HepG2 (cell line): ENCODE results near the gene REPIN1. TPM values are rescaled to one million over a fixed set of nuclear protein-coding genes. Genes with fewer than 3 reads are reported as not detected.
A peak's percentile ranks its signal among the peaks of the same experiment; 100 is the strongest.

Experiments
- ARHGAP35 ChIP-seq: sonication (generic); formaldehyde crosslinking; IDR thresholded peaks from 2 replicates; pipeline ENCODE4 v1.9.0; 2022; ENCODE audit warnings: mild to moderate bottlenecking, inconsistent platforms, moderate library complexity, missing genetic modification reagents, borderline replicate concordance
- CREB1 ChIP-seq, 2 experiments: fragments of 450-650 bp in 1 of 2; IDR thresholded peaks; 2 replicates each; pipeline ENCODE4 v1.6.1; 2016 to 2017; ENCODE audit warnings: control low read depth in 1 of 2, mild to moderate bottlenecking in 1 of 2, missing compliant biosample characterization in 1 of 2, missing genetic modification characterization in 1 of 2
- FOXA1 ChIP-seq, 2 experiments: fragments of 450-650 bp in 1 of 2; sonication (generic) in 1 of 2; formaldehyde crosslinking in 1 of 2; IDR thresholded peaks; 2 replicates each; pipeline versions ENCODE4 v1.4.0 to v1.6.1; 2016 to 2020; ENCODE audit warnings: missing genetic modification reagents in 1 of 2
- HOXA3 ChIP-seq: sonication (generic); formaldehyde crosslinking; IDR thresholded peaks from 2 replicates; pipeline ENCODE4 v1.5.0; 2020; ENCODE audit warnings: missing genetic modification reagents
- IKZF4 ChIP-seq: sonication (generic); formaldehyde crosslinking; IDR thresholded peaks from 2 replicates; pipeline ENCODE4 v1.5.1; 2020; ENCODE audit warnings: borderline replicate concordance, mild to moderate bottlenecking, low read depth, missing genetic modification reagents; ENCODE audit errors: not compliant biosample characterization
- POLR2AphosphoS2 ChIP-seq: IDR thresholded peaks from 2 replicates; pipeline ENCODE4 v1.6.1; 2011; ENCODE audit warnings: low read depth, low read length, improper control_type of control experiment
- RELA ChIP-seq: sonication (generic); formaldehyde crosslinking; IDR thresholded peaks from 2 replicates; pipeline ENCODE4 v1.4.0; 2020; ENCODE audit warnings: missing genetic modification reagents
- TGIF2 ChIP-seq: IDR thresholded peaks from 2 replicates; pipeline ENCODE4 v1.6.1; 2016; ENCODE audit warnings: control low read depth, missing compliant biosample characterization
- ZFP37 ChIP-seq: sonication (generic); formaldehyde crosslinking; IDR thresholded peaks from 2 replicates; pipeline ENCODE4 v1.4.0; 2020; ENCODE audit warnings: missing genetic modification reagents, borderline replicate concordance
- ZNF10 ChIP-seq: sonication (generic); formaldehyde crosslinking; IDR thresholded peaks from 2 replicates; pipeline ENCODE4 v1.4.0; 2020; ENCODE audit warnings: mild to moderate bottlenecking, low read depth, missing genetic modification reagents, borderline replicate concordance
- ZNF569 ChIP-seq: sonication (generic); formaldehyde crosslinking; IDR thresholded peaks from 2 replicates; pipeline ENCODE4 v1.5.0; 2020; ENCODE audit warnings: mild to moderate bottlenecking, missing genetic modification reagents, moderate library complexity, borderline replicate concordance
- ZNF607 ChIP-seq: sonication (generic); formaldehyde crosslinking; IDR thresholded peaks from 2 replicates; pipeline ENCODE4 v1.5.1; 2020; ENCODE audit warnings: missing genetic modification reagents, mild to moderate bottlenecking, borderline replicate concordance
- ZNF75D ChIP-seq: sonication (generic); formaldehyde crosslinking; IDR thresholded peaks from 2 replicates; pipeline ENCODE4 v1.8.1; 2023; ENCODE audit warnings: missing genetic modification reagents, mild to moderate bottlenecking, borderline replicate concordance
- ZNF781 ChIP-seq: sonication (generic); formaldehyde crosslinking; IDR thresholded peaks from 2 replicates; pipeline ENCODE4 v1.5.1; 2020; ENCODE audit warnings: borderline replicate concordance, mild to moderate bottlenecking, missing genetic modification reagents; ENCODE audit errors: not compliant biosample characterization
- polyA plus RNA-seq, 8 experiments: library from polyadenylated mRNA; depleted of rRNA in 3 of 8; stranded (reverse) in 7 of 8; unstranded in 1 of 8; fragments of >200 nt; fragmentation: Illumina TruSeq in 4 of 8; extraction: Trizol in 4 of 8; gene quantifications; 2 replicates each; pipeline versions ENCODE4 v1.2.1 to v1.2.3, GENCODE V29; 2011 to 2016; ENCODE audit warnings: low read depth in 4 of 8, missing spikeins in 1 of 8, mixed read lengths in 1 of 8; ENCODE audit not compliant: insufficient read depth in 1 of 8
- total RNA-seq, 5 experiments: library from RNA; depleted of rRNA; stranded (reverse); fragments of >200 nt; fragmentation: Illumina TruSeq; extraction: Trizol; gene quantifications; 2 replicates each; pipeline ENCODE4 v1.2.3, GENCODE V29; 2016; ENCODE audit warnings: low read depth in 1 of 5
- TF ChIP-seq, protein P1 (sequence below): sonication (generic); formaldehyde crosslinking; IDR thresholded peaks from 2 replicates; pipeline ENCODE4 v1.4.0; 2020; ENCODE audit warnings: missing genetic modification reagents
- TF ChIP-seq, protein P2 (sequence below), 2 experiments: sonication (generic) in 1 of 2; formaldehyde crosslinking in 1 of 2; IDR thresholded peaks; 2 replicates each; pipeline versions ENCODE4 v1.6.1 to v1.9.0; 2014 to 2022; ENCODE audit warnings: antibody characterized with exemption in 1 of 2, borderline replicate concordance in 1 of 2, inconsistent platforms in 1 of 2, low read depth in 1 of 2, missing genetic modification reagents in 1 of 2

Gene REPIN1
- total and polyA plus RNA-seq, 2 of the 13 experiments (the other 11 are each of a cell fraction or from before 2014, with no cell fraction given), result 69.9 to 108 TPM

DNA sequence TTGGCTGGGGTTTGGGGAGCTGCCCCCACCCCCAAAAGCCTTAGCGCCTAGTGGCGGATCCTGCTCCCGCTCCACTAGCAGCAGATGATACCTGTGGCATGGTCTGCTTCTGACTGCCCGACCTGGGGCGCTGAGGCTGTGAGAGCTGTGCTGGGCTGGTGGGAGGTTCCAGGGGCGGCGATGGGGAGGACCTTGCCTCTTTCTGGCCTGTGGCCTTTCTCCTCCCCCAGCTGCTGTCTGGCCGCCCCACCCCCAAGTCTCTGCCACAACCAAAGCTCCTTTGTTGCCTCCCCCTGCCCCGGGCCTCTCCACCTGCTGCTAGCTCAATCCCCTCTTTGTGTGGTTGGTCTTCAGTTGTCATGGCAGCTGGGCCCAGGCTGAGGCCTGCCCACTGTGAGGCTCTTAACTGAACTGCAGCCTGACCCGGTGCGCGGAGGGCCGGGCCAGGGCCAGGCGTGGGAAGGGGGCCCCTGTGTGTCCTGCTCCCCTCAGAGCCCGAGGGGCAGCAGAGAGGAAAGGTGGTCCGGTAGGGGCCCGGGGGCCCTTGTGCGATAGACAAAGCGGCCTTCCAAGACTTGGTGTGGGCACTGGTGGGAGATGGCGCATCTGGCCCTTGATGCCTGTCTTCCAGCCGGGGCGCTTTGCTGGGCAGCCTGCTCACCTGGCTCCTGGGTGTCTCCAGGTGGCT is 15.2 kb downstream of the REPIN1 start (continued):
- TF ChIP-seq ZNF569 (CRISPR knock-in tag), result no peak
- TF ChIP-seq, protein P1, sequence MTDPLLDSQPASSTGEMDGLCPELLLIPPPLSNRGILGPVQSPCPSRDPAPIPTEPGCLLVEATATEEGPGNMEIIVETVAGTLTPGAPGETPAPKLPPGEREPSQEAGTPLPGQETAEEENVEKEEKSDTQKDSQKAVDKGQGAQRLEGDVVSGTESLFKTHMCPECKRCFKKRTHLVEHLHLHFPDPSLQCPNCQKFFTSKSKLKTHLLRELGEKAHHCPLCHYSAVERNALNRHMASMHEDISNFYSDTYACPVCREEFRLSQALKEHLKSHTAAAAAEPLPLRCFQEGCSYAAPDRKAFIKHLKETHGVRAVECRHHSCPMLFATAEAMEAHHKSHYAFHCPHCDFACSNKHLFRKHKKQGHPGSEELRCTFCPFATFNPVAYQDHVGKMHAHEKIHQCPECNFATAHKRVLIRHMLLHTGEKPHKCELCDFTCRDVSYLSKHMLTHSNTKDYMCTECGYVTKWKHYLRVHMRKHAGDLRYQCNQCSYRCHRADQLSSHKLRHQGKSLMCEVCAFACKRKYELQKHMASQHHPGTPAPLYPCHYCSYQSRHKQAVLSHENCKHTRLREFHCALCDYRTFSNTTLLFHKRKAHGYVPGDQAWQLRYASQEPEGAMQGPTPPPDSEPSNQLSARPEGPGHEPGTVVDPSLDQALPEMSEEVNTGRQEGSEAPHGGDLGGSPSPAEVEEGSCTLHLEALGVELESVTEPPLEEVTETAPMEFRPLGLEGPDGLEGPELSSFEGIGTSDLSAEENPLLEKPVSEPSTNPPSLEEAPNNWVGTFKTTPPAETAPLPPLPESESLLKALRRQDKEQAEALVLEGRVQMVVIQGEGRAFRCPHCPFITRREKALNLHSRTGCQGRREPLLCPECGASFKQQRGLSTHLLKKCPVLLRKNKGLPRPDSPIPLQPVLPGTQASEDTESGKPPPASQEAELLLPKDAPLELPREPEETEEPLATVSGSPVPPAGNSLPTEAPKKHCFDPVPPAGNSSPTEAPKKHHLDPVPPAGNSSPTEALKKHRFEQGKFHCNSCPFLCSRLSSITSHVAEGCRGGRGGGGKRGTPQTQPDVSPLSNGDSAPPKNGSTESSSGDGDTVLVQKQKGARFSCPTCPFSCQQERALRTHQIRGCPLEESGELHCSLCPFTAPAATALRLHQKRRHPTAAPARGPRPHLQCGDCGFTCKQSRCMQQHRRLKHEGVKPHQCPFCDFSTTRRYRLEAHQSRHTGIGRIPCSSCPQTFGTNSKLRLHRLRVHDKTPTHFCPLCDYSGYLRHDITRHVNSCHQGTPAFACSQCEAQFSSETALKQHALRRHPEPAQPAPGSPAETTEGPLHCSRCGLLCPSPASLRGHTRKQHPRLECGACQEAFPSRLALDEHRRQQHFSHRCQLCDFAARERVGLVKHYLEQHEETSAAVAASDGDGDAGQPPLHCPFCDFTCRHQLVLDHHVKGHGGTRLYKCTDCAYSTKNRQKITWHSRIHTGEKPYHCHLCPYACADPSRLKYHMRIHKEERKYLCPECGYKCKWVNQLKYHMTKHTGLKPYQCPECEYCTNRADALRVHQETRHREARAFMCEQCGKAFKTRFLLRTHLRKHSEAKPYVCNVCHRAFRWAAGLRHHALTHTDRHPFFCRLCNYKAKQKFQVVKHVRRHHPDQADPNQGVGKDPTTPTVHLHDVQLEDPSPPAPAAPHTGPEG, result 0 out of 2 replicates have a peak, but pooled peaks have one; percentile 57
- TF ChIP-seq, protein P2, sequence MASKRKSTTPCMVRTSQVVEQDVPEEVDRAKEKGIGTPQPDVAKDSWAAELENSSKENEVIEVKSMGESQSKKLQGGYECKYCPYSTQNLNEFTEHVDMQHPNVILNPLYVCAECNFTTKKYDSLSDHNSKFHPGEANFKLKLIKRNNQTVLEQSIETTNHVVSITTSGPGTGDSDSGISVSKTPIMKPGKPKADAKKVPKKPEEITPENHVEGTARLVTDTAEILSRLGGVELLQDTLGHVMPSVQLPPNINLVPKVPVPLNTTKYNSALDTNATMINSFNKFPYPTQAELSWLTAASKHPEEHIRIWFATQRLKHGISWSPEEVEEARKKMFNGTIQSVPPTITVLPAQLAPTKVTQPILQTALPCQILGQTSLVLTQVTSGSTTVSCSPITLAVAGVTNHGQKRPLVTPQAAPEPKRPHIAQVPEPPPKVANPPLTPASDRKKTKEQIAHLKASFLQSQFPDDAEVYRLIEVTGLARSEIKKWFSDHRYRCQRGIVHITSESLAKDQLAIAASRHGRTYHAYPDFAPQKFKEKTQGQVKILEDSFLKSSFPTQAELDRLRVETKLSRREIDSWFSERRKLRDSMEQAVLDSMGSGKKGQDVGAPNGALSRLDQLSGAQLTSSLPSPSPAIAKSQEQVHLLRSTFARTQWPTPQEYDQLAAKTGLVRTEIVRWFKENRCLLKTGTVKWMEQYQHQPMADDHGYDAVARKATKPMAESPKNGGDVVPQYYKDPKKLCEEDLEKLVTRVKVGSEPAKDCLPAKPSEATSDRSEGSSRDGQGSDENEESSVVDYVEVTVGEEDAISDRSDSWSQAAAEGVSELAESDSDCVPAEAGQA (IDR thresholded peaks at IDR 0.05; ENCODE audit: low read depth), result peak; percentile 53; the same call in 1 of the 2 replicates
- TF ChIP-seq, protein P2 (CRISPR knock-in tag; IDR thresholded peaks at IDR 0.05; ENCODE audit: borderline replicate concordance), result no peak
- TF ChIP-seq HOXA3 (CRISPR knock-in tag), result peak; percentile 74
- TF ChIP-seq CREB1 (IDR thresholded peaks at IDR 0.05), result no peak
- no peak for TF ChIP-seq CREB1 (CRISPR knock-in tag; IDR thresholded peaks at IDR 0.05)
- TF ChIP-seq ZNF75D (CRISPR knock-in tag), result no peak
- TF ChIP-seq IKZF4, result no peak
- TF ChIP-seq TGIF2 (CRISPR knock-in tag), result peak; percentile 75; the same call in 1 of the 2 replicates
- no peak for TF ChIP-seq ZNF781
- no peak; the same call in 1 of the 2 replicates for TF ChIP-seq ARHGAP35 (CRISPR knock-in tag)
- 0 out of 2 replicates have a peak, but pooled peaks have one; percentile 38 for TF ChIP-seq ZNF607 (CRISPR knock-in tag)
- no peak for TF ChIP-seq ZNF10 (CRISPR knock-in tag)
- no peak for TF ChIP-seq FOXA1 (IDR thresholded peaks at IDR 0.05)
- no peak for TF ChIP-seq FOXA1 (CRISPR knock-in tag; IDR thresholded peaks at IDR 0.05)
- TF ChIP-seq POLR2AphosphoS2, result no peak
- no peak for TF ChIP-seq ZFP37
- TF ChIP-seq RELA (CRISPR knock-in tag), result no peak
